Mononuclear cell (primary cell): ENCODE measurements around the gene STARD5. TPM values are rescaled to one million over a fixed set of nuclear protein-coding genes. Genes with fewer than 3 reads are reported as not detected.

Experiments used
- H3K27me3 ChIP-seq: 2 replicates; pipeline ENCODE4 v1.6.0; 2011; ENCODE audit warnings: low read length, control low read depth; ENCODE audit not compliant: insufficient read depth
- H3K4me1 ChIP-seq: 2 replicates; pipeline ENCODE4 v1.5.1; 2011; ENCODE audit warnings: mild to moderate bottlenecking, low read length, control low read depth; ENCODE audit not compliant: insufficient read depth
- H3K4me3 ChIP-seq: 2 replicates; pipeline ENCODE4 v1.5.1; 2011; ENCODE audit warnings: mild to moderate bottlenecking, low read length, moderate library complexity
- H3K9me3 ChIP-seq: 2 replicates; pipeline ENCODE4 v1.5.1; 2011; ENCODE audit warnings: low read depth, mild to moderate bottlenecking, control low read depth, low read length
- total RNA-seq: library from RNA; depleted of rRNA; stranded (reverse); fragments of >200 nt; gene quantifications from one replicate; pipeline ENCODE4 v1.2.3, GENCODE V29; 2012

Gene STARD5
- total RNA-seq, 1 donor, result 14.1 TPM

- Histone ChIP-seq H3K4me3 (peak overlapping the region; percentile 90), H3K4me1 (peaks cover 88% of the 10 kb centered on the region), H3K9me3 (no peaks in the 10 kb centered on the region), H3K27me3 (no peaks in the 10 kb centered on the region)
Observed at GRCh38 chr15:81296673-81297072, 27.3 kb downstream of the STARD5 start.

GRCh38 chr15:81296186-81296585 lies 27.8 kb downstream of the STARD5 start:
- Histone ChIP-seq H3K4me3 (peak overlapping the region; percentile 90), H3K4me1 (peaks cover 88% of the 10 kb centered on the region), H3K27me3 (no peaks in the 10 kb centered on the region), H3K9me3 (no peaks in the 10 kb centered on the region)

- Histone ChIP-seq H3K4me1 (peaks cover 88% of the 10 kb centered on the region), H3K9me3 (no peaks in the 10 kb centered on the region), H3K27me3 (no peaks in the 10 kb centered on the region), H3K4me3 (no peak overlapping the region)
Observed at GRCh38 chr15:81295486-81296121, 28.3 kb downstream of the STARD5 start.

GRCh38 chr15:81294516-81294880 lies 29.4 kb downstream of the STARD5 start:
- Histone ChIP-seq H3K4me3 (peak overlapping the region; percentile 9), H3K9me3 (no peaks in the 10 kb centered on the region), H3K27me3 (no peaks in the 10 kb centered on the region), H3K4me1 (peaks cover 84% of the 10 kb centered on the region)

- no peaks in the 10 kb centered on the region for H3K9me3 ChIP-seq
- peak overlapping the region; percentile 33 for H3K4me3 ChIP-seq
- H3K4me1 ChIP-seq, result peaks cover 83% of the 10 kb centered on the region
- H3K27me3 ChIP-seq, result no peaks in the 10 kb centered on the region
Observed at GRCh38 chr15:81293728-81294515, 30.0 kb downstream of the STARD5 start.

GRCh38 chr15:81292523-81293001 lies 31.4 kb downstream of the STARD5 start:
- H3K9me3 ChIP-seq, result no peaks in the 10 kb centered on the region
- peaks cover 83% of the 10 kb centered on the region for H3K4me1 ChIP-seq
- peak overlapping the region; percentile 33 for H3K4me3 ChIP-seq
- no peaks in the 10 kb centered on the region for H3K27me3 ChIP-seq

GRCh38 chr15:81291916-81292522 lies 31.9 kb downstream of the STARD5 start:
- no peaks in the 10 kb centered on the region for H3K27me3 ChIP-seq
- no peak overlapping the region for H3K4me3 ChIP-seq
- peaks cover 89% of the 10 kb centered on the region for H3K4me1 ChIP-seq
- H3K9me3 ChIP-seq, result no peaks in the 10 kb centered on the region

GRCh38 chr15:81289910-81290309 lies 34.0 kb downstream of the STARD5 start:
- Histone ChIP-seq H3K4me3 (no peak overlapping the region), H3K27me3 (no peaks in the 10 kb centered on the region), H3K4me1 (peaks cover 92% of the 10 kb centered on the region), H3K9me3 (no peaks in the 10 kb centered on the region)

GRCh38 chr15:81288616-81289015 lies 35.3 kb downstream of the STARD5 start:
- peaks cover 91% of the 10 kb centered on the region for H3K4me1 ChIP-seq
- H3K27me3 ChIP-seq, result no peaks in the 10 kb centered on the region
- H3K9me3 ChIP-seq, result no peaks in the 10 kb centered on the region
- H3K4me3 ChIP-seq, result no peak overlapping the region

- Histone ChIP-seq H3K27me3 (no peaks in the 10 kb centered on the region), H3K4me1 (peaks cover 85% of the 10 kb centered on the region), H3K9me3 (no peaks in the 10 kb centered on the region), H3K4me3 (no peak overlapping the region)
Observed at GRCh38 chr15:81288040-81288439, 35.9 kb downstream of the STARD5 start.

- no peaks in the 10 kb centered on the region for H3K27me3 ChIP-seq
- peaks cover 72% of the 10 kb centered on the region for H3K4me1 ChIP-seq
- no peaks in the 10 kb centered on the region for H3K9me3 ChIP-seq
- H3K4me3 ChIP-seq, result no peak overlapping the region
Observed at GRCh38 chr15:81286621-81287121, 37.3 kb downstream of the STARD5 start.

GRCh38 chr15:81285461-81285860 lies 38.5 kb downstream of the STARD5 start:
- Histone ChIP-seq H3K4me3 (no peak overlapping the region), H3K4me1 (peaks cover 59% of the 10 kb centered on the region), H3K27me3 (no peaks in the 10 kb centered on the region)

GRCh38 chr15:81284256-81285031 lies 39.5 kb downstream of the STARD5 start:
- Histone ChIP-seq H3K4me3 (no peak overlapping the region), H3K4me1 (peaks cover 54% of the 10 kb centered on the region), H3K9me3 (no peaks in the 10 kb centered on the region), H3K27me3 (no peaks in the 10 kb centered on the region)

More at GRCh38 chr15:81285461-81285860, 38.5 kb downstream of the STARD5 start:
- no peaks in the 10 kb centered on the region for H3K9me3 ChIP-seq

- no peaks in the 10 kb centered on the region for H3K9me3 ChIP-seq
- no peaks in the 10 kb centered on the region for H3K27me3 ChIP-seq
- H3K4me3 ChIP-seq, result no peak overlapping the region
- H3K4me1 ChIP-seq, result peaks cover 42% of the 10 kb centered on the region
Observed at GRCh38 chr15:81282911-81283310, 41.0 kb downstream of the STARD5 start.

GRCh38 chr15:81282606-81282895 lies 41.4 kb downstream of the STARD5 start:
- Histone ChIP-seq H3K27me3 (no peaks in the 10 kb centered on the region), H3K4me3 (no peak overlapping the region), H3K4me1 (peaks cover 38% of the 10 kb centered on the region), H3K9me3 (no peaks in the 10 kb centered on the region)
